HG02759 (cell line): ENCODE data around the gene TMEM141.

Experiments used
- ATAC-seq: cut with Tn5 transposase; IDR thresholded peaks from one replicate; pipeline ENCODE4 v1.9.1; 2021; ENCODE audit warnings: mild to moderate bottlenecking, moderate library complexity; ENCODE audit not compliant: unreplicated experiment

Gene TMEM141

GRCh38 chr9:136807281-136808074 lies 16.3 kb downstream of the TMEM141 start, which contains the start of gene RABL6:
RABL6 (plus strand) TSS chr9:136807948; CDS start chr9:136808197, 249 bp downstream.
- ATAC-seq: peak; percentile 90

- ATAC-seq: peak; percentile 33
Measured at GRCh38 chr9:136808075-136808805, 17.1 kb downstream of the TMEM141 start.

GRCh38 chr9:136808806-136809158 lies 17.6 kb downstream of the TMEM141 start:
- ATAC-seq: no peak

- ATAC-seq: no peak
Measured at GRCh38 chr9:136814725-136815421, 23.7 kb downstream of the TMEM141 start.

DNA sequence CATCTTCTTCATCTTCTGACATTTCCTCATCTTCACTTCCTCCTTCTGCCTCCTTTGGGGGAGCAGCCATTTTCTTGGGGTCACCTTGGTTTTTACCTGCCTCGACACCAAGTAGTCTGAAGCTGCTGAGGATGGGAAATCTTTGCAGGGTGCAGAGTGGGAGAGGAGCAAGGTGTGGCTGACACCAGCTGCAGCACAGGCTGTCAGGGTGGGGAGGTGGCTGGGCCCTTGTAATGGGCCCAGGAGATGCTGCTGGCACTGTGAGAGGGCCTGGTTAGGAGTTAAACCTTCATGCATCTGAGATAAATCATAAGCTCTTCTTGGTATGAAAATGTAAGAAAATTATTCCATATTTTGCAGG lies 24.3 kb downstream of the TMEM141 start:
- ATAC-seq: no peak

- ATAC-seq: no peak
Measured at GRCh38 chr9:136820971-136821825, 30.1 kb downstream of the TMEM141 start.

DNA sequence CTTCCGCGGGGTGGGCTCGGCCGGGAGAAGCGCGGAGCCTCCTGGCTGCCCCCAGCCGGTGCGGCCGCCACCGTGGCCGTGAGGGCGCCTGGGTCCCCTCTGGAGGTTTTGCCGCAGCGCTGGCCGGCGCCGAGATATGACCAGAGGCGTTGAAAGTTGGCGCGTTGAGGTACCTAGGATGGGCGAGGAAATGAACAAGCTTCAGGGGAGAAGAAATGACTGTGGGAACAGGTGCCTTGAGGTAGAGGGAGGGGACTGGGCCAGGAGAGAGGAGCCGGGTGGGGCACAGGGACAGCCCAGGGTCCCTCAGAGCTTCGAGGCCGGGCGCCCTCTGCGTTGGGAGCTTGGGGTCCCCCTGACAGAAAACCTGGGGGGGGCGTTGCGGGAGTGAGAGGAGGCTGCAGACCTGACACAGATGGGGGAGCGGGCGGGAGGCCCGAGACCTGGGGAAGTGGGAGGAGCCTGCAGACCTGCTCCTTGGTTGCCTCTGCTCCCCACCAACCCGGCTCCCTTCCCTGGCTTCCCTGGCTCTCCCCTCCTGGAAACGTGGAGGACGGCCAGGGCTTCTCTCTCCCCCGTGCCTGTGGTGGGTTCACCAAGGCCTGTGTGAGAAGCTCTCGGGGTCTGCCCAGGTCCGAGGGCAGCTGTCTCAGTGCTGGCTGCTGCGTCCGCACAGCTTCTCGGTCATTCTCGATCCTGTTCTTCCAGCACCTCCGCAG lies 30.8 kb downstream of the TMEM141 start:
- ATAC-seq: no peak

GRCh38 chr9:136823136-136824046 lies 32.2 kb downstream of the TMEM141 start:
- no peak for ATAC-seq

DNA sequence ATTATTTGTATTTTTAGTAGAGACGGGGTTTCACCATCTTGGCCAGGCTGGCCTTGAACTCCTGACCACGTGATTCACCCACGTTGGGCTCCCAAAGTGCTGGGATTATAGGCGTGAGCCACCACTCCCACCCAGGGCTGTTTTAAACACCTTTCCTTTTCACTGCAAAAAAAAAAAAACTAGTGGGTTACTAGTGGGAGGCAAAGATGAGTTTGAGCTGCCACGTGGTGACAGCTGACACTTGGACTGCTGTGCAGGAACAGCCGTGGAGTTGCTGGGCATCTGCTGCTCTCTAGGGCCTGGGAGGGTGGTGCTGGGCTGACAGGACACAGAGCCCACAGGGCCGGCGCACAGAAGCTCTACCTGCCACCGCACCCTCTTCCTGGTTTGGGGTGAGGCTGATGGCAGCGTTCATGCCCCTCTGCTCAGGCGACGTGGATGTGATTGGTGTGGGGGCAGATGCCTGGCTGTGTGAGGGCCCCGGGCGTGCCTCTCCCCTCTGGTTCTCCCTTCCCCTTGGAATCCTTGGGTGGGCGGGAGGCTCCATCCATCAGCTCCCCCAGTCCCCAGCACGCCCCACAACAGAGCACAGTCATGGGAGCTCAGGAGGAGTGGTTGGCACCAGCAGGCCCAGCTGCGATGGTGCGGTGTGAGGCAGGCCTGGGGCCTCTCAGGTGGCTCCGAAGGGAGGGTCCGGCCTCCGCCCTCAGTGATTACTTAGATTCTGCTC lies 33.5 kb downstream of the TMEM141 start:
- no peak for ATAC-seq

GRCh38 chr9:136825295-136826187 lies 34.4 kb downstream of the TMEM141 start:
- ATAC-seq: no peak

DNA sequence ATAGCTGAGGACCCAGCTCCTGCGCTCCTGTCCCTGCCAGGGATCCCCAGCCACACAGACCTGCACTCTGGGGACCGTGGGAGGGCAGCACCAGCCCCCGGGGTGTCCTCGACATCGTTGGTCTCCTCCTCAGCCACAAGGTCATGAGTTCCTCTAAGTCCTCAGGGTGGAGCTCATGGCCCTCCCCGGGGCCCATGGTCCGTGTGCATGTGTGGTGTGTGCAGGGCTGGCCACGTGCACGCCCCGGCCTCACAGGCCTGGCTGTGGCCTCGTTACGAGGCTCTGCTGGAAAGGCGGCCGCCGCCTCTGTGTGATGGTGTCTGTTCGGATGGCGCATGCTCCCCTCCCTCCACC lies 35.0 kb downstream of the TMEM141 start:
- ATAC-seq: no peak

GRCh38 chr9:136826703-136827582 lies 35.8 kb downstream of the TMEM141 start:
- ATAC-seq: no peak

DNA sequence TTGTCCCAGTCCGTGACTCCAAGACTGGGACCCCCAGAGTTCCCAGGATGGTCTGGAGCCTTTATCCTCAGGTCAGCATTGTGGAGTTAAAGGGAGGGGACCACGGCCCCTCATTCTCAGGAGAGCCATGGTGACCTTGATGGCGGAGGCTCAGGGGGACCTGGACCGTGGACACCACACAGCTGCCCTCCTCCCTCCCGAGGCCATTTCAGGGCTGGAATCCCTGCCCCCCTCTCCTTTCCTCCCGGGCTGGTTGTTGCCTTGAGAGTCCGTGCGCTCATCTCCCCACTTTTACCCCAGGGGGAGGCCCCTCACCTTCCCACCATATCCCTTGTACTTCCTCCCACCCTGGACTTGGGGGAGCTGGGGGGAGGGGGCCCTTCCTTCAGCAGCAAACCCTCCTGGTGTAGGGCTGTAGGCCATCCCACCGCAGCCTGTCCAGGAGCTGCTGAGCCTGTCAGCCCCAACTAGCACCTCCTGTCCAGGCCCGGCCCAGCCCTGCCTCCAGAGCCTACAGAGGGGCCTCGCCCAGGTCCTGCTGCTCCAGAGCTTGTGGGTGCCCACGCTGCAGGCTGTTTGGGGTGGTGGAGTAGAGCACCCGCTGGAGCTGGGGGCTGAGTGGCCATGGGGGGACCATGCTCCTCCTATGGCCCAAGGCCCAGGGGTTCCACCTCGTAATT lies 36.8 kb downstream of the TMEM141 start:
- ATAC-seq: no peak

GRCh38 chr9:136828474-136829140 lies 37.5 kb downstream of the TMEM141 start:
- ATAC-seq: no peak

DNA sequence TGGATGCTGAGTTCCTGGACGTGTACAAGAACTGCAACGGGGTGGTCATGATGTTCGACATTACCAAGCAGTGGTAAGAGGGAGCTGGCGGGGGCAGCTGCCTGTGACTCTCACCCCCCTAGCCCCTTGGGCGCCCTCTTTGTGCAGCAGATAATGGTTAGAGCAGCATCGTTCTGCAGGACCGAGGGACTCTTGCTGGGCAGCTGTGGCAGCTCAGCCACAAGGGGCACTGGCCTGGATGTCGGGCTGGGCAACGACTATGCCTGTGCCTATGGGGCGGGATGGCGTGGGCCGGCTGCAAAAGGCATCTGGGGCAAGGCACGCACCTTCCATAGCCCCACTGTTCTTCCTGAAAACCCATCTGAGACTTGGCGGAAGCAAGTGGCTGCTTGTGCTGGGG lies 38.3 kb downstream of the TMEM141 start:
- ATAC-seq: no peak
